GM12801 (cell line): Measurements from ENCODE around the gene CRIM1.

Experiments
- TF ChIP-seq, protein P1 (sequence below): IDR thresholded peaks from one replicate; pipeline ENCODE4 v1.5.1; 2011; ENCODE audit warnings: control low read depth; ENCODE audit not compliant: insufficient read length; ENCODE audit errors: extremely low read depth

CRIM1 gene

DNA sequence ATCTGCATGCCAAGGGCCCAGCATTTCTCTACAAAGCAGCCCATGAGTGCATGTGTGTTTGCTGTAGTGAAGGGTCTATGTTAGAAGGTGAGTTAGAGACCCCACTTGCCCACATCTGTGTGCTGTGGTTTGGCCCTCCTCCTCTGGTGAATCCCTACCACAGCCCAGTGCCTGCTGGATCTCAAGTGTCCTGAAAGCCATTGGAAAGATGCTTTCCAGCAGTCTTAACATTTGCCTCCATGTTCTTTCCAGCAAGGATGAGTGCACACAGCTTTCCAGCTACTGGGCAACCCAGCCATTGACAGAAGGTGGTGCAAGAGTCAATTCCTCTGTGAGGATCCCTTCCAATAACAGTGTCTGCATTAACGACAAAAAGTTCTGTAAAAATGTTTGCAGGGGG, 13.6 kb downstream of the CRIM1 start:
- TF ChIP-seq, protein P1, sequence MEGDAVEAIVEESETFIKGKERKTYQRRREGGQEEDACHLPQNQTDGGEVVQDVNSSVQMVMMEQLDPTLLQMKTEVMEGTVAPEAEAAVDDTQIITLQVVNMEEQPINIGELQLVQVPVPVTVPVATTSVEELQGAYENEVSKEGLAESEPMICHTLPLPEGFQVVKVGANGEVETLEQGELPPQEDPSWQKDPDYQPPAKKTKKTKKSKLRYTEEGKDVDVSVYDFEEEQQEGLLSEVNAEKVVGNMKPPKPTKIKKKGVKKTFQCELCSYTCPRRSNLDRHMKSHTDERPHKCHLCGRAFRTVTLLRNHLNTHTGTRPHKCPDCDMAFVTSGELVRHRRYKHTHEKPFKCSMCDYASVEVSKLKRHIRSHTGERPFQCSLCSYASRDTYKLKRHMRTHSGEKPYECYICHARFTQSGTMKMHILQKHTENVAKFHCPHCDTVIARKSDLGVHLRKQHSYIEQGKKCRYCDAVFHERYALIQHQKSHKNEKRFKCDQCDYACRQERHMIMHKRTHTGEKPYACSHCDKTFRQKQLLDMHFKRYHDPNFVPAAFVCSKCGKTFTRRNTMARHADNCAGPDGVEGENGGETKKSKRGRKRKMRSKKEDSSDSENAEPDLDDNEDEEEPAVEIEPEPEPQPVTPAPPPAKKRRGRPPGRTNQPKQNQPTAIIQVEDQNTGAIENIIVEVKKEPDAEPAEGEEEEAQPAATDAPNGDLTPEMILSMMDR: no peak

DNA sequence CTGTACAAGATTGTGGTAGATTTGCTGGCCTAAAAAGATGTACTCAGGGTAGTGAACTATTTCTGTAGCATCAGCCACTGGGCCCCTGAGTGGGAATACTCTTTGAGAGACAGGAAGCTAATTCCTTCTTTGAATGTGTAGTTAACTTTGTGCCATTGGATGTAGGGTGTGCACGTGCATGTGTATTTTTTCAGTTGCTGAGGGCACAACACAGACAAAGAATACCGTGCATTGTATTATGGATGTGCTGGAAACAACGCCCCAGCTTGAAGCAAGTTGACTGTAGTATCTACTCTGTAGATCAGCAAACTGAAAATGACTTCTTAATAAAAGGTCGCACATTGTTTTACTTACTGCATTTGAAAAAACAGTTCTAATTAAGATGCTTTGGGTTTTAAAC, 14.1 kb downstream of the CRIM1 start:
- TF ChIP-seq, protein P1: no peak

DNA sequence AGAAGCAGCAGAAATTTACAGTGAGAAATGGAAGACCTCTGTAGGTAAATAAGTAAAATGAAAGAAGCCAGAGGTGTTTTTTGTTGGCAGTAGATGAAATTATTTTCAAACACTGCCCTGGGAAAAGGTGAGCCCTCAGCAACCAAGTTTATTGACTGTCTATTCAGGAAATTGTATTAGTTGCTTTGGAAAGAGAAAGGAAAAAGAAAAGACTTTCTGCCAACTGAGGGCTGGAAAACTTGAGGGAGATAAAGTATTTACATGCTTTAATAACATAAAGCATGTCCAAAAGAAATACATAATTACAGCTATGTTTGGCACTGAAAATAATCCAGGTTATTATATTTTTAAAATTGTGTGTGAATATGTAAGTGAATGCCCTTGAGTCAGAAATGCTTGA, 14.7 kb downstream of the CRIM1 start:
- TF ChIP-seq, protein P1: no peak

DNA sequence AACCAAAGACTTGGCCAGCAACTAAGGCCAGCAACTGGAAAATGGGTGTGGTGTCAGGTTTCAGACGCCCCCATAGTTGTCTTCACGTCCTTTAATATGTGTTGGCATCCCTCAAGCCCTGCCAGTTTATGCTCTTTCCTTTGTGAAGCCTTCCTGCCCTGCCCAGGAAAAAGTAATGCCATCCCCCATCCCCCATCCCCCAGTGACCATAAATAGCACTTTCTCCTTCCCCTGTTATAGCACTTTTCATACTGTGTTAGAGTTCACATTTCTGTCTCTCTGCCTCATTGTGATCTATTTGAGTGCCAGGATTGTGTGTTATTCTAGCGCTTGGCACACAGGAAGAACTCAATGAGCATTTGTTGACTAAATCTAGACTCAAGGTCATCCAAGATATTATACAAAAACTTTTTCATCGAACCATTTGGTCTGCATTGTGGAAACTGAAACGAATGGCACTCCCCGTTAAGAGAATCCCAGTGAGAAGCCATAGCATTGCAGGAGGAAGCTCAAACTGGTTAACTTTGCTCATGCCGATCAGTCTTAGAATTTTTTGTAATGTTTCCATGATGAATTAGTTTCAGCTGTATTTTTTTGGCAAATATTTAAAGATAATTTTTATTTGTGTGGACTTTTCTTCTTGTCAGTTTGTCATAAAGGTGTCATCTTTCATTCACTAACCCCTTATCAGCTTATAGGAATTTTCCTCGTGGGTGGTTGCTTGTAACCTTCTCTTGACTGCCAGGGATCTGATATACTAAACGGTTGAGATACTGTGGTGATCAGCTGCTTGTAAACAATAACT, 15.7 kb downstream of the CRIM1 start:
- TF ChIP-seq, protein P1: no peak

DNA sequence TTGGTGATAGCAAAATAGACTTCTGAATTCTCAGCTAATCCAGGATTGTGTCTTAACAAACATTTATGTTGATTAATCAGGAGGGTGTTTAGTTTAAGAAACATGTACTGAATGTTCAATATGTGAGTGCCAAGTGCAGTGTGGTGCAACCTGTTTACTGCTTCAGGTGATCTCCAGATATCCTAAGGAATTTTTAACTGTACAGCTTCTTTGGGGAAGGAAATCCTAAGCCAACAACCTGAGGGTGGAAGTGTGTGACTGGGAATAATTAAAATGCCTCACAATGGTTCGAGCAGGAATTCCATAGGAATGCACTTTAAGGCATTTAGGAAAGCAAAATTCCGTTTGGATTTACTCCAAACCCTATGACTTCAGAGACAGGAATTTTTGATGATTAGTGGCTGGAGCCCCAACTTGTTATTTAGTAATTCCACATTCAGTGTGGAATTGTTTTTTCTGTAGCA, 16.4 kb downstream of the CRIM1 start:
- TF ChIP-seq, protein P1: no peak

DNA sequence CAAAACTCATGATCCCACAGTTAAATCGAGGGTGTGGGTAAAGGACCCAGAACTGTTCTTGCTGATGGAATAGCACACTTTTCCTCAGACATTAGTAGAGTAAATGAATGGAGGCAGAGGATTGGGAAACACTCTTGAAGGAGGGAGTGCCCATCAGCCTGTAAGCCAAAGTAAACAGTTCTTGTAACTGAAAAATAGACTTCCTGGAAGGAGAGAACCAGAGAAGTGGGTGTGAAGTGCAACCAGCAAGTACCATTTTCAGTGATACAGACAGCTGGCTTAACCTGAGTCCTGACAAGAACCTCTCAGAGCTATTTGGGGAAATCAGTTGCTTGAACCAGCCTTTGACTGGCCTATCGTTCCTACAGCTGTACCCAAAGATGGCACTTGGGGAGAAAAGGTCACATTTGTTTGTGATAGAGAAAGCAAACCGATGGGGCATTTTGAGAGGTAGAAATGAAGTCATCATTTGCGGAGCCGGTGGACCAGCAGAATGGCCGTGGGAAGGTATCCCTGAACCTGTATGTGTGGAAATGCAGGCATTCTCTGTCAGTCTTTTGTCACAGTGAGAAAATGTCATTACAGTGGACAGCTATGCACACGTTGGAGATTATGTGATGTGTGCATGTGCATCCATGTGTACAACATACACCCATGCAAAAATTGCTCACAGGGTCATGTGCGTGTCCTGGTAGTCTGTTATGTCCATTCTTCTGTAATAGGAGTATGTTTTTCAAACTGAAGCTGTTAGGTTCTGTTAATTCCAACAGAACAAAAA, 17.8 kb downstream of the CRIM1 start:
- TF ChIP-seq, protein P1: no peak

DNA sequence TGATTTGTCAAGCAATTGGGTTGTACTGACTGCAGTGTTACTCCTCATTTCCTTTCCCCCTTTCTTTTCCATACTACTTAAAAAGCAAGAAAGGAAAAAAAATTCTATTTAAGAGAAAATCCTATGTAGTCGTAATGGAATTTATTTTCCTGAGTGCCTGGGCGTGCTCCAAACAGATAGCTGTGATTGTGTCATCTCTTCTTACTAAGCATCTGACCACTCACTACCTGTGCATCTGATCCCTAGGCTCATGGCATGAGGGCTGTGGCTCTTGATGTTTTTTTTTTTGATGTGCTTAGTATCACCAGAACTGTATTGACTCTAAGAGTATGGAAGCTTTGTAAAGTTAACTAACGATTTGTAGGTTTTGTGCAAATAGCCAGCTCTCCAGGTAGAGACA, 19.0 kb downstream of the CRIM1 start:
- TF ChIP-seq, protein P1: no peak
